GM12878 (cell line): ENCODE measurements around the gene G2E3. TPM values are rescaled to one million over a fixed set of nuclear protein-coding genes. Genes with fewer than 3 reads are reported as not detected.

Experiments used
- ATAC-seq: fragments of 200-7000 bp; cut with Tn5 transposase; 3 replicates; pipeline ENCODE4 v1.9.1; 2020; ENCODE audit warnings: mild to moderate bottlenecking, moderate library complexity
- BruUV-seq: library from RNA; stranded (reverse); fragments of 400-500 nt; replicated peaks from 2 replicates; lab custom pipeline; 2021; lab: Mats Ljungman, UMichigan
- CTCF ChIA-PET: fragments of 300-600 bp; sonication (Branson Sonifier 250); formaldehyde crosslinking; extraction: SDS; loops from one replicate; lab custom pipeline; 2021; ENCODE audit warnings: inconsistent platforms; lab: Yijun Ruan, JAX
- POLR2A ChIA-PET: fragments of 350-600 bp; formaldehyde crosslinking; extraction: SDS; loops from one replicate; lab custom pipeline; 2021; ENCODE audit warnings: inconsistent platforms; lab: Charles Lee
- RAD21 ChIA-PET: fragments of 300-600 bp; sonication (Branson Sonifier 250); formaldehyde crosslinking; loops from one replicate; lab custom pipeline; 2023; ENCODE audit warnings: antibody characterized with exemption; ENCODE audit not compliant: unreplicated experiment; lab: Charles Lee
- SMC1A ChIA-PET: fragments of 300-600 bp; sonication (Branson Sonifier 250); formaldehyde crosslinking; loops from one replicate; lab custom pipeline; 2023; ENCODE audit not compliant: unreplicated experiment, uncharacterized antibody; lab: Charles Lee
- DNase-seq: peaks from one replicate; pipeline ENCODE4 v3.0.0-alpha.2; 2011; ENCODE audit warnings: low read depth, low spot score
- FAIRE-seq: peaks from 3 replicates; lab custom pipeline; 2011; peaks lifted over from hg19 to GRCh38; lab: Jason Lieb, UNC
- H2AFZ ChIP-seq: 2 replicates; pipeline ENCODE4 v1.6.0; 2011; ENCODE audit warnings: low read depth, low read length, control low read depth; ENCODE audit not compliant: control insufficient read depth
- H3K27ac ChIP-seq: 2 replicates; pipeline ENCODE4 v1.5.1; 2011; ENCODE audit warnings: control low read depth; ENCODE audit not compliant: control insufficient read depth, insufficient read depth
- H3K27me3 ChIP-seq, 2 experiments: replicated peaks in 1 of 2; 2 replicates each; pipeline versions ENCODE4 v1.6.0 to v1.6.1; 2011; ENCODE audit warnings: low read length in 1 of 2; ENCODE audit not compliant: control insufficient read depth in 2 of 2, insufficient read depth in 2 of 2
- H3K36me3 ChIP-seq, 2 experiments: 2 replicates each; pipeline ENCODE4 v1.5.1; 2011; ENCODE audit warnings: low read length in 1 of 2; ENCODE audit not compliant: control insufficient read depth in 2 of 2, insufficient read depth in 2 of 2
- H3K4me1 ChIP-seq: 2 replicates; pipeline ENCODE4 v1.6.1; 2011; ENCODE audit warnings: mild to moderate bottlenecking, low read length, moderate library complexity, mixed read lengths; ENCODE audit not compliant: control insufficient read depth, insufficient read depth
- H3K4me2 ChIP-seq: 2 replicates; pipeline ENCODE4 v1.6.0; 2011; ENCODE audit warnings: control low read depth; ENCODE audit not compliant: control insufficient read depth, insufficient read depth
- H3K4me3 ChIP-seq: fragments of 200-600 bp; sonication (generic); 2 replicates; pipeline ENCODE4 v1.5.1; 2016
- H3K79me2 ChIP-seq: 2 replicates; pipeline ENCODE4 v1.6.0; 2011; ENCODE audit warnings: low read length; ENCODE audit not compliant: control insufficient read depth, insufficient read depth
- H3K9ac ChIP-seq: 2 replicates; pipeline ENCODE4 v1.8.0; 2011; ENCODE audit warnings: low read length, control low read depth, mixed read lengths; ENCODE audit not compliant: control insufficient read depth, insufficient read depth
- H3K9me3 ChIP-seq: replicated peaks from 3 replicates; pipeline ENCODE4 v1.5.1; 2011; ENCODE audit warnings: mild to moderate bottlenecking, low read length; ENCODE audit not compliant: control insufficient read depth, insufficient read depth
- H4K20me1 ChIP-seq: 2 replicates; pipeline ENCODE4 v1.6.0; 2011; ENCODE audit not compliant: control insufficient read depth, insufficient read depth
- EGR1 ChIP-seq, 2 experiments: IDR thresholded peaks; 1 replicate in 1 of 2; 2 replicates in 1 of 2; pipeline ENCODE4 v1.6.1; 2011 to 2012; ENCODE audit warnings: low read depth in 2 of 2, low read length in 2 of 2, borderline replicate concordance in 1 of 2, mild to moderate bottlenecking in 1 of 2, moderate library complexity in 1 of 2
- IKZF2 ChIP-seq, 2 experiments: fragments of 450-650 bp; IDR thresholded peaks; 2 replicates each; pipeline ENCODE4 v1.6.1; 2017; ENCODE audit warnings: mild to moderate bottlenecking in 2 of 2, moderate library complexity in 2 of 2
- MYB ChIP-seq: fragments of 150-350 bp; IDR thresholded peaks from 2 replicates; pipeline ENCODE4 v1.6.1; 2014; ENCODE audit warnings: mild to moderate bottlenecking, low read depth, low read length, borderline replicate concordance
- NR2C2 ChIP-seq: IDR thresholded peaks from 2 replicates; pipeline ENCODE4 v1.6.1; 2011; ENCODE audit warnings: borderline replicate concordance, low read depth; ENCODE audit not compliant: control insufficient read depth, insufficient read length
- SRF ChIP-seq, 2 experiments: IDR thresholded peaks; 2 replicates each; pipeline ENCODE4 v1.6.1; 2011; ENCODE audit warnings: low read depth in 2 of 2, low read length in 2 of 2, mild to moderate bottlenecking in 1 of 2, moderate library complexity in 1 of 2
- SUPT20H ChIP-seq: IDR thresholded peaks from 2 replicates; pipeline ENCODE4 v1.6.1; 2011; ENCODE audit warnings: low read depth, mild to moderate bottlenecking, low read length, moderate library complexity, borderline replicate concordance; ENCODE audit not compliant: control insufficient read depth
- WGBS: methylation state at CpG from one replicate; pipeline ENCODE4 v1.1.6; 2016; ENCODE audit warnings: low lambda C conversion rate; ENCODE audit not compliant: insufficient replicate concordance, insufficient coverage; ENCODE audit errors: missing lambda C conversion rate; 5-methylcytosine and 5-hydroxymethylcytosine counted together
- in situ Hi-C: fragments of 300-500 bp; cut with MboI; formaldehyde crosslinking; loops from 9 replicates; pipeline ENCODE4 v1.14.3; 2018; ENCODE audit warnings: mixed read lengths
- intact Hi-C: fragments of 100-400 bp; cut with micrococcal nuclease; formaldehyde crosslinking; loops from one replicate; pipeline ENCODE4 v1.14.2; 2022; ENCODE audit not compliant: unreplicated experiment
- polyA plus RNA-seq, 11 experiments: library from polyadenylated mRNA; depleted of rRNA in 4 of 11; unstranded in 6 of 11; stranded (reverse) in 5 of 11; fragments of >200 nt; fragmentation: Nextera tagmentation in 4 of 11; fragmentation: Illumina TruSeq in 1 of 11; extraction: Ambion mirVana in 4 of 11; extraction: Trizol in 1 of 11; gene quantifications; 1 replicate in 1 of 11; 2 replicates in 10 of 11; pipeline versions ENCODE4 v1.2.1 to v1.2.3, GENCODE V29; 2011 to 2016; ENCODE audit warnings: inconsistent platforms in 2 of 11, missing spikeins in 2 of 11, low read depth in 1 of 11
- total RNA-seq, 4 experiments: library from RNA; depleted of rRNA in 3 of 4; stranded (reverse); fragments of >200 nt in 3 of 4; fragmentation: Illumina TruSeq in 1 of 4; extraction: Trizol in 1 of 4; gene quantifications; 2 replicates each; pipeline versions ENCODE4 v1.2.1 to v1.2.3, GENCODE V29; 2013 to 2021

The G2E3 gene
- total and polyA plus RNA-seq, 10 of the 15 experiments (the other 5 are each of a cell fraction or from before 2014, with no cell fraction given), result 10.0 to 38.0 (median 21.1) TPM

DNA sequence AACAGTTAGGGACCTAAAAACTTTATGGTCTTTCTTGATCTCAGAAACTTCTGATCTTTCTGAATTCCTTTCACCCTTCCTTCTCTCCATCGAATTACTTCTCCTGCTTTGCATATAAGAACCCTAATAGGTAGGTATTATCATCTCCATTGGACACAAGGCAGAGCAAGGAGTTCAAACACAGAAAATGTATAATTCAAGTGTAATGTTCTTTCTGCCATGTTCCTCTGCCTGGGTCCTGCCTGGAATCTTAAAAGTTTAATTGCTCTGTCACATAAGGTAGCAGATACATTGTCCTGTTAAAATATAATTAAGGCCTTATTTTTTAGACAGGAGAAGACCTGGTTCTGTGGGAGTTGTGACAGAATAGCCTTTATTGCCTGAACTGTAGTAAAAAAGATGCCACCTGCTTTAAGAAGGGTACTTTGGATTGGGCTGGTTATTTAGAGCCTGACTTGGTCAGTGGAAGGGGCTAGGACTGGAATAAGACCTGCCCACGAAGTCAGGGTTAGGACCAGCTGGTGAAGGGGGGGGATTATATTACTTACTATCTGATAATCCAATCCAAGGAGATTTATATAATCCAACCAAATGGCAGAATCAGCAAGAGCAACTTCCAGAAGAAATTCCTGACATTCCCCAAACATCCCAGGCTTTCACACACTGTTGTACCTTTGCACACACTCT is 10.4 kb downstream of the G2E3 start:
- no peaks in the 10 kb centered on the region for H3K36me3 ChIP-seq
- 46% methylated on average over 2 of the region's 2 CpGs for WGBS
- RAD21 ChIA-PET, result no interaction called here
- DNase-seq, result no peak
- no peak overlapping the region for H3K4me3 ChIP-seq
- peaks cover 2% of the 10 kb centered on the region; the same call in 2 of the 3 replicates for H3K9me3 ChIP-seq
- peaks cover 98% of the 10 kb centered on the region for H3K79me2 ChIP-seq
- peak; percentile 39 for ATAC-seq
- no peak overlapping the region for H3K4me2 ChIP-seq
- H3K27me3 ChIP-seq, result no peaks in the 10 kb centered on the region
- no peak overlapping the region for H3K9ac ChIP-seq
- in situ Hi-C loops (no loop called here), intact Hi-C loops (no loop called here)
- no TSS peak for BruUV-seq
- POLR2A ChIA-PET, result interaction anchor here (0.5 kb wide), 2 partner anchors 63 to 285 kb away, joined by 3 to 5 read pairs; no protein-coding TSS in a partner anchor
- SMC1A ChIA-PET, result no interaction called here
- TF ChIP-seq IKZF2 (IDR thresholded peaks at IDR 0.05) (0 out of 4 replicates have a peak, but pooled peaks of 1 of the 2 experiments have one; percentile 7), NR2C2 (no peak)
- H3K4me1 ChIP-seq, result no peaks in the 10 kb centered on the region
- H4K20me1 ChIP-seq, result no peaks in the 10 kb centered on the region
- no peak overlapping the region for H3K27ac ChIP-seq
- FAIRE-seq, result no peak
- CTCF ChIA-PET, result no interaction called here
- H2AFZ ChIP-seq, result no peak overlapping the region

DNA sequence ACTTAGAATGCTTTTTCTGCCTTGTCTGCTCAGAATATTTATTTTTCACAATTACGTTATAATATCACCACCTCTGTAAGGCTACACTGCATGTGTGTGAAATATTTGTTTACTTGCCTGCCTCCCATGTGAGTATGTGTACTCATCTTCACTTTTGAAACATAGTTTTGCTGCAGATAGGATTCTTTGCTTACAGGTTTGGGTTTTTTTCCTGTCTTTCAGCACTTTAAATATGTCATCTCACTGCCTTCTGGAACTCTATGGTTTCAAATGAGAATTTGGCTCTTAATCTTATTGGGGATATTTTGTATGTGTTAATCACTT is 10.9 kb downstream of the G2E3 start:
- ATAC-seq (peak; percentile 52), FAIRE-seq (no peak), DNase-seq (no peak)
- H3K4me2 ChIP-seq, result no peak overlapping the region
- H4K20me1 ChIP-seq, result no peaks in the 10 kb centered on the region
- intact Hi-C loops (no loop called here), in situ Hi-C loops (no loop called here)
- SMC1A ChIA-PET, result no interaction called here
- H3K79me2 ChIP-seq, result peaks cover 98% of the 10 kb centered on the region
- TF ChIP-seq MYB (no peak), EGR1 (IDR thresholded peaks at IDR 0.05; ENCODE audit: borderline replicate concordance in 1 of 2, low read depth in 2 of 2, low read length in 2 of 2) (no peak), SUPT20H (no peak), SRF (IDR thresholded peaks at IDR 0.05; ENCODE audit: low read depth in 2 of 2, low read length in 2 of 2) (no peak)
- RAD21 ChIA-PET, result no interaction called here
- WGBS, result 93% methylated on average over 1 of the region's 1 CpG
- H3K36me3 ChIP-seq, result no peaks in the 10 kb centered on the region
- no peak overlapping the region for H3K9ac ChIP-seq
- POLR2A ChIA-PET, result interaction anchor here (0.5 kb wide), 2 partner anchors 62 to 285 kb away, joined by 3 to 5 read pairs; no protein-coding TSS in a partner anchor
- H3K4me1 ChIP-seq, result no peaks in the 10 kb centered on the region
- BruUV-seq, result no TSS peak
- H3K27ac ChIP-seq, result no peak overlapping the region
- H2AFZ ChIP-seq, result no peak overlapping the region
- CTCF ChIA-PET, result no interaction called here
- H3K4me3 ChIP-seq, result no peak overlapping the region
- peaks cover 2% of the 10 kb centered on the region; the same call in 2 of the 3 replicates for H3K9me3 ChIP-seq
- H3K27me3 ChIP-seq, result no peaks in the 10 kb centered on the region
